ENCODE data around the gene WDFY4.

DNA sequence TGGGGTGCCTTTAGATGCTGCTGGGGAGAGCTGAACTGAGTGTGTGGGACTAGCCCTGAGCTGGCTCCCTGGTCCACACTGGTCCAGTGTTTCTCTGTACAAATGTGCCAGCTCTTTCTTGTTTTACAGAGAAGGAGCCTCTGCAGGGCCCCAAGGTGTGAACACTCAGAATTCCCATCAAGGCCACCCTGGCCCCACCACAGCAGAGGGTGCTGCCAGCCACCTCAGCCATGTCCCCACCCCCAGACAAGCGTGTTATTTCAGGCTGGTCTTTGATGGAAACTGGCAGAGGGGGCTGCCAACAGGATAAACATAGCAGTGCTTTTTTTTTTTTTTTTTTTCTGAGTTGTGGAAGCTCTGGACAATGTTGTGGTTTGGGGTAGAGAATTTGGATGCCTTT lies 323.4 kb downstream of the WDFY4 start:
- TF ChIP-seq POLR2A (IDR thresholded peaks at IDR 0.05) = no peak
- TF ChIP-seq, protein P1, sequence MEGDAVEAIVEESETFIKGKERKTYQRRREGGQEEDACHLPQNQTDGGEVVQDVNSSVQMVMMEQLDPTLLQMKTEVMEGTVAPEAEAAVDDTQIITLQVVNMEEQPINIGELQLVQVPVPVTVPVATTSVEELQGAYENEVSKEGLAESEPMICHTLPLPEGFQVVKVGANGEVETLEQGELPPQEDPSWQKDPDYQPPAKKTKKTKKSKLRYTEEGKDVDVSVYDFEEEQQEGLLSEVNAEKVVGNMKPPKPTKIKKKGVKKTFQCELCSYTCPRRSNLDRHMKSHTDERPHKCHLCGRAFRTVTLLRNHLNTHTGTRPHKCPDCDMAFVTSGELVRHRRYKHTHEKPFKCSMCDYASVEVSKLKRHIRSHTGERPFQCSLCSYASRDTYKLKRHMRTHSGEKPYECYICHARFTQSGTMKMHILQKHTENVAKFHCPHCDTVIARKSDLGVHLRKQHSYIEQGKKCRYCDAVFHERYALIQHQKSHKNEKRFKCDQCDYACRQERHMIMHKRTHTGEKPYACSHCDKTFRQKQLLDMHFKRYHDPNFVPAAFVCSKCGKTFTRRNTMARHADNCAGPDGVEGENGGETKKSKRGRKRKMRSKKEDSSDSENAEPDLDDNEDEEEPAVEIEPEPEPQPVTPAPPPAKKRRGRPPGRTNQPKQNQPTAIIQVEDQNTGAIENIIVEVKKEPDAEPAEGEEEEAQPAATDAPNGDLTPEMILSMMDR (IDR thresholded peaks at IDR 0.05) = no peak
